Neuron (in vitro differentiated cells): ENCODE measurements around the gene MS4A3.
"Not testable (repeated sequence)": the region's sequence is repeated elsewhere in the genome, so short reads cannot be mapped to it uniquely, and the experiment has no call there.

Experiments
- H2AFZ ChIP-seq: one replicate; pipeline ENCODE4 v1.6.1; 2013; ENCODE audit warnings: low read depth, mild to moderate bottlenecking, inconsistent platforms, low read length, moderate library complexity
- H3K27me3 ChIP-seq: one replicate; pipeline ENCODE4 v1.6.1; 2013; ENCODE audit warnings: low read length; ENCODE audit not compliant: insufficient read depth
- H3K36me3 ChIP-seq: one replicate; pipeline ENCODE4 v1.6.1; 2013; ENCODE audit warnings: low read length; ENCODE audit not compliant: insufficient read depth
- H3K4me1 ChIP-seq: one replicate; pipeline ENCODE4 v1.6.1; 2013; ENCODE audit warnings: low read length; ENCODE audit not compliant: insufficient read depth
- H3K4me3 ChIP-seq: 2 replicates; pipeline ENCODE4 v1.5.1; 2013; ENCODE audit warnings: mild to moderate bottlenecking, low read length, moderate library complexity
- H3K9me3 ChIP-seq: one replicate; pipeline ENCODE4 v1.6.1; 2013; ENCODE audit warnings: low read length

Gene MS4A3

DNA sequence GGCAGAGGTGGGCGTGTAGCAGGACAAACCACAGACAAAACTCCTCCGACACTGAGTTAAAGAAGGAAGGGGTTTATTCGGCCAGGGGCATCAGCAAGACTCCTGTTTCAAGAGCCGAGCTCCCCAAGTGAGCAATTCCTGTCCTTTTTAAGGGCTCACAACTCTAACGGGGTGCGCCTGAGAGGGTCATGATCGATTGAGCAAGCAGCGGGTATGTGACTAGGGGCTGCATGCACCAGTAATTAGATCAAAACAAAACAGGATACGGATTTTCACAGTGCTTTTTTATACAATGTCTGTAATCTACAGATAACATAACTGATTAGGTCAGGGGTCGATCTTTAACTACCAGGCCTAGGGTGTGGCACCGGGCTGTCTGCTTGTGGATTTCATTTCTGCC, 44.9 kb downstream of the MS4A3 start:
- not testable (repeated sequence) for H3K9me3 ChIP-seq, H3K4me3 ChIP-seq, H3K4me1 ChIP-seq, H3K27me3 ChIP-seq, H2AFZ ChIP-seq, H3K36me3 ChIP-seq

DNA sequence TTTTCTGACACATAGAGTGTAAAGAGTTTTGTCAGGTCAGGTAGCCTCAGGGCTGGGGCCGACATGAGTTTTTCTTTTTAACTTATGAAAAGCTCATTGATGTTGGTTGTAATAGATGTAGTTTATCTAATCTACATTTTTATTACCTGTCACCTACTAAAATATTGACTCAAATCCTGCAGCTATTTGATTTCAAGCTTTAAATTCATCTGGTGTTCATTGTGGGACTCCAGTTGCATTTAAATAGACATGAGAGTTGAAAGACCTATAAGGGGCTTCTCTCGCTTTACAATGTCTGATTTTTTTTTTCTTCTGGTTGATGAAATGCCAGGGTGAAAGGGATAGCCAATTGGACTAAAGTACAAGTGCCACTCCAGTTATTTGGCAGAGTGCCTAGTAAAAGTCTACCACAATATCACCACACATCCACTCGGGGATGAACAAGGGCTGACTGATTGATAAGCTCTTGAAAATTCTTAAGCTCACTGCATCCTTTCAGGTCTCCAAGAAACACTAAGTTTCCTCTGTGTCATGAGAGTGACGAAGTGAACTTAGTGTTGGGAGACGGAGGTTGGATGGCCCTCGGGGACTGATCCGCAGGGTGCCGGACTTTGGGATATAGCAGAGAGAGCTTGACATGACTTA, 48.1 kb downstream of the MS4A3 start:
- H2AFZ ChIP-seq, H3K4me1 ChIP-seq, H3K36me3 ChIP-seq, H3K4me3 ChIP-seq, H3K27me3 ChIP-seq, H3K9me3 ChIP-seq: not testable (repeated sequence)

DNA sequence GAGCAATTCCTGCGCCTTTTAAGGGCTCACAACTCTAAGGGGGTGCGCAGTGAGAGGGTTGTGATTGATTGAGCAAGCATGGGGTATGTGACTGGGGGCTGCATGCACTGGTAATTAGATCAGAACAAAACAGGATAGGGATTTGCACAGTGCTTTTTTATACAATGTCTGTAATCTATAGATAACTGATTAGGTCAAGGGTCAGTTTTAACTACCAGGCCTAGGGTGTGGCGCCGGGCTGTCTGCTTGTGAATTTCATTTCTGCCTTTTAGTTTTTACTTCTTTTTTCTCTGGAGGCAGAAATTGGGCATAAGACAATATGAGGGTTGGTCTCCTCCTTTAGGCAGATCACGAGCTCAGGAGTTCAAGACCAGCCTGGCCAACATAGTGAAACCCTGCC, 52.2 kb downstream of the MS4A3 start:
- H3K27me3 ChIP-seq, H3K9me3 ChIP-seq, H2AFZ ChIP-seq, H3K4me1 ChIP-seq, H3K4me3 ChIP-seq, H3K36me3 ChIP-seq: not testable (repeated sequence)

DNA sequence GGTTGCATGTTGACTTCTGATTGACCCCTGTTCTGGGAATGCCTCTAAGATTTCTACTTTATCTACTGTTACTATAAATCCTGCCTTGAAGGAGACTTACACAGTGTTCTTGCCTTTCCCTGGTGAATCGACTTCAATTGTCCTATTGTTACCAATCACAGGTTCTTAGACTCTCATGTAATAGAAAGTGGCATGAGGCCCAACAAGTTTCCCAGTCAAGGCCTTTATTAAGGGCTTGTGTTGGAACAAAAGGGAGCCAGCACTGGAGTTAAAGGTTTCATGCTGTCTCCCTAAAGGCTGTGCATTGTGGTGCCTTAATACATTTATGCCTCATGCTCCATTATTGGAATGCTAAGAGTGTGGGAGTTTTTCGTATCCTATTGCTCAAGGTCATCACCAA, 55.3 kb downstream of the MS4A3 start:
- Histone ChIP-seq H3K27me3 (peaks cover 2% of the 10 kb centered on the region), H3K36me3 (no peaks in the 10 kb centered on the region)

DNA sequence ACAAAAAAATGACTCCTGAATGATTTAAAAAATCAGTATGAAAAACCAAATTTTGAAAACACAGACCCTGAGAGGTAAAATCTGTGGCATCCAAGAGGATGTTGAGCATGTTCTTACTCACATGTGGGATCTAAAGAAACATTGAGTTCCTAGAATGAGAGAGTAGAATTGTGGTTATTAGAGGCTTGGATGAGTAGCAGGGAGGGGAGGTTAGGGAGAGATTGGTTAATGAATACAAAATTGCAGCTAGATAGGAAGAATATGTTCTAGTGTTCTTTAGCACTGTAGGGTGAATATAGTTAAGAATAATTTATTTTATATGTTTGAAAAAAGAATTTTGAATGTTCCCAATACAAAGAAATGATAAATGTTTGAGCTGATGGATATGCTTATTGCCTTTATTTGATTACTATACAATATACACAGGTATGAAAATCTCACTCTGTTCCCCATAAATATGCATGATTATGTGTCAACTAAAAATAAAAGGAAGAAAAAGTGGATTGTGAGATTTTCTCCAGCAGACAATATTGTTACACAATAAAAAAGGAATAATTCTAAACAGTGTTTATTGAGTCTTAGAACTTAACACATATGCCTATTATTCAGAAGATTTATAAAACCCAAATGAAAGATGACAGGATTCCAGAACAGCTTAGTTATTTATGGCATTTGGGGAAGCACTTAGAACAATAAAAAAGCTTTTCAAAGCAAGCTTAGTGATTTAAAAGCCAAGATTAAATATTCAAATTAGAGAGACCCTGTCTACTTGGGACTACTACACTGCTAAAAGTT, 60.7 kb downstream of the MS4A3 start:
- no peaks in the 10 kb centered on the region for H3K9me3 ChIP-seq
- H3K36me3 ChIP-seq: no peaks in the 10 kb centered on the region
- peaks cover 2% of the 10 kb centered on the region for H3K27me3 ChIP-seq
- H2AFZ ChIP-seq: no peak overlapping the region
- no peaks in the 10 kb centered on the region for H3K4me1 ChIP-seq
- H3K4me3 ChIP-seq: no peak overlapping the region

More for the DNA sequence above, 55.3 kb downstream of the MS4A3 start:
- no peaks in the 10 kb centered on the region for H3K9me3 ChIP-seq
- H3K4me3 ChIP-seq: no peak overlapping the region
- H3K4me1 ChIP-seq: no peaks in the 10 kb centered on the region
- no peak overlapping the region for H2AFZ ChIP-seq

DNA sequence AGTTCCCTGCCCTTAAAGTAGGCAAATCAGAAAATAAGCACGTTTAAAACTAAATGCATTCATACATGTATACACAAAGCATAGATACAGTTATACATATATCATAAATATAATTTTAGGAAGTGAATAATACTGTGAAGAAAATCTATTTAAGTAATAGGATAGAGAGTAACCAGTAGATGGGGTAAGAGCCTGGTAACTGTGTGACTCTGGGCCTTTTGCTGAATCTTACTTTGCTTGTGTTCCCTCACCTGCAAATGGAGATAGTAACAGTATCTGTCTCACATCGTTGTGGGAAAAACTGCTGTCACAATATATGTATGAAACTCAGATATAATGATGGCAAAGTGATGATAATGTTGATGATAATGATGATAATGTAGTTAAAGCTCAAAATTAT, 61.9 kb downstream of the MS4A3 start:
- peaks cover 2% of the 10 kb centered on the region for H3K27me3 ChIP-seq
- H3K4me1 ChIP-seq: no peaks in the 10 kb centered on the region

DNA sequence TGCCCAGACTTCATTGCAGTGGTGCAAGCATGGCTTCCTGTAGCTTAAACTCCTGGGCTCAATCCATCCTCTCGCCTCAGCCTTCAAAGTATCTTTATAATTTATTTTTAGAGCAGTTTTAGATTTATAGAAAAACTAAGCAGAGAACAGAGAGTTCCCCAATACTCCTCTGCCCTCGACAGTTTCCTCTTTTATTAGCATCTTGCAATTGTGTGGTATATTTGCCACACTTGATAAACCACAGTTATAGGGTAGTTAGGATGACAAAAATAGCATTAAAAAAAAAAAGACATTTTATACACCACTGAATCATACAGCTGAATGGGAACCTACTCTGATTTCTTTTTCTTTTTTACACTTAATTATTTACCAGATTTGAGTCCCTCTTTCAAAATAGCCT, 63.2 kb downstream of the MS4A3 start:
- no peaks in the 10 kb centered on the region for H3K9me3 ChIP-seq
- H3K4me3 ChIP-seq: no peak overlapping the region
- H3K27me3 ChIP-seq: peaks cover 2% of the 10 kb centered on the region
- no peaks in the 10 kb centered on the region for H3K4me1 ChIP-seq
- H3K36me3 ChIP-seq: no peaks in the 10 kb centered on the region
- no peak overlapping the region for H2AFZ ChIP-seq

More for the DNA sequence above, 61.9 kb downstream of the MS4A3 start:
- Histone ChIP-seq H2AFZ (no peak overlapping the region), H3K4me3 (no peak overlapping the region), H3K9me3 (no peaks in the 10 kb centered on the region), H3K36me3 (no peaks in the 10 kb centered on the region)
